ENCODE results near the gene KLF4.

- no peak for TF ChIP-seq CTCF (IDR thresholded peaks at IDR 0.05)
- no peak for TF ChIP-seq ZFX (IDR thresholded peaks at IDR 0.05; ENCODE audit: borderline replicate concordance)
Measured at GRCh38 chr9:107439991-107440456, 49.5 kb downstream of the KLF4 start.

Data from 22Rv1 (cell line).